HuH-7 (cell line): ENCODE results near the gene KLC4.

Experiments
- DNase-seq: peaks from one replicate; pipeline ENCODE4 v3.0.0; 2011; ENCODE audit warnings: low spot score

The KLC4 gene

DNA sequence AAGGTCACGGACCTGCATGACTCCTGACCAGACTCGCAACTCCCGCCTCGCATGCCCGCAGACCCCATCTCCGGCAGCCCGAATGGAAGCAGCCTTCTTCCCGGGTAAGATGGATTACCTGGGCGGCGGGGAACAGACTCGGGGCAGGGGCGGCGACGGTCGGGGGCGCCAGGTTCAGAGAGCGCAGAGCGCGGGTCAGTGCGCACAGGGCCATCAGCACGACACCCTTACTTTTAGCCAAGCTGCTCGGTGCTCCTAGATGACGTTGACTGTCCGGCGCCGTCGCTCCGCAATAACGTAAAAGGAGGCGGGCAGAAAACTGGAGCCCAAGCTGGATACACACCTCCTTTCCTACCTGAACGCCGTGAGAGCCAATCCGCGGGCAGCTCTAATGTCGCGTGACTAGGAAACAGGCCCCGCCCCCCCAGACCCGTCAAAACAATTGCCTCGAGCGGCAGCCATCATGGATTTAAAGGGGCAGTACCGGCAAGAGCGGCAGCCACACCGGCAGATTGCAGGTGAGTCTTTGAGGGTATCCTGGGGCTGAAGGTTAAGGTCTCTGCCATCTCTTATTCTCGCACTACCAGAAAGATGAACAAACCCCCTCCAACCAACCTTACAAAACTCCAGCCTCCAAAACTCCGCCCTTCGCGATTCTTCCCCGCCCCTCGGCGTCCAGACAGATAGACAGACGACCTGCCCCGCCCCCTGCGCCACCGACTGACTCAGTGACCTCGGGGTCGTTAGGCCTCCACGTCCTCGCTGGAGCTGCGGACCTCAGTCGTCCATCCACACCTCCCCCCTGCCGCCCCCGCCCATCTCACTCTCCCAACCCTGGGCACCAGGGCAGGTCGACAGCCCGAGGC, at the start of gene KLC4, which contains the start of gene MRPL2:
KLC4 (plus strand) TSS at position 464 of the 866 bp plus-strand sequence. CDS start 1,705 bp downstream, outside the sequence.
MRPL2 (minus strand) TSS at position 267 of the 866 bp plus-strand sequence; CDS start at position 214, 53 bp downstream.
- DNase-seq = peak; percentile 97

DNA sequence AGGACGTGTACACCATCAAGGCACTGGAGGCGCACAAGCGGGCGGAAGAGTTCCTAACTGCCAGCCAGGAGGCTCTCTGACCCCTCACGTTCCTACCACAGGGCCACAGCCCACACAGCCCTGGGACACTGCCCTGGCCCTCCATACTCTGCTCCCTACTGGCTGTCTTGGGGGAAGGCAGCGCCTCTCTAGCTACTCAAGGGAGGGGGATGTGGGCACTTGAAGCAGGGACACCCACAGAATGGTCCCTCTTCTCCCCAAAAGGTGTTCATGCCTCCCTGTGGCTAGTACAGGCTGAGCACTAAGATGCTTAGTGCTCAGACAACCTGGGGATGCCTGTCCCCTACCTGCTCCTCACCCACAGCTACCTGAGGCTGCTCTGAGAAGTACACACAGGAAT, 48.2 kb upstream of the KLC4 start:
- DNase-seq = no peak

GRCh38 chr6:43012364-43012763, 47.1 kb upstream of the KLC4 start:
- DNase-seq = no peak

DNA sequence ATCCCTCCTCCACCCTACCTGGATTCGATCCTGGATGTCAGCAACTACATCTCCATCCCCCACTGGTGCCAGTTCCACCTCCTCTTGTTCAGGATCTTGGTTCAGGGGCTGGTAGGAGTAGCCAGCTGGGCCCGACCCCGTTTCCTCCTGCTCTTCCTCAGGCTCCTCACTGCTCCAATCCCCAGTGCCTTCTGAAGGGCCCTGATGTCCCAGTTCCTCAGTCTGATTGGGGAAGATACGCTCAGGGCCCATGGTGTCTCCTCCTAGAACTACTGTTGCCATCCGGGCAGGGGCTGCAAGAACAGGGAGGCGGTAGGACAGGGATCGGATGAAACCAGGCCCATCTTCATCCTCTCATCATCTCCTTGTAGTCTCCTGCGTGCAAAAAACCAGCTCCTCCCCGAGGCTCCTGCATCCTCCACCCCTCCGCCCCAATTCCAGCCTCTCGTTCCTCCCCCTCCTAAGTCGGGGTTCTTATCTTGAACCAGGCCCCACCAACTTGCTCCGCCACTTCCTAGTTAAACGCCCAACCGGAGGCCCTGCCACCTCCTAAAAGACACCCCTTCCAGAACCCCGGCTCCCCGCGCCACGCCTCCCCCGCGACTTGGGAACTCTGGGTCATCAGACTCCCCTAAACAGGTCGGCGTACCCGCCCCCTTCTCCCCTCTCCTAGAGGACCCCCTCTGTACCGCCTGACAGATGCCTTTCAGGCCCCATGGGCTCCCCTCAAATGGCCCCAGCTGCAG, 46.2 kb upstream of the KLC4 start:
- DNase-seq = no peak

- DNase-seq = peak; percentile 94
These were observed 45.5 kb upstream of the KLC4 start, which contains the start of the genes KLHDC3 and MEA1 for GRCh38 chr6:43013843-43014433. TSS of gene KLHDC3 (plus strand) at chr6:43014249. CDS start at chr6:43017193, 2,944 bp downstream. TSS of gene MEA1 (minus strand) at chr6:43013946. CDS start at chr6:43013813, 133 bp downstream.

- DNase-seq = no peak
These were observed 45.0 kb upstream of the KLC4 start for GRCh38 chr6:43014434-43014909.

DNA sequence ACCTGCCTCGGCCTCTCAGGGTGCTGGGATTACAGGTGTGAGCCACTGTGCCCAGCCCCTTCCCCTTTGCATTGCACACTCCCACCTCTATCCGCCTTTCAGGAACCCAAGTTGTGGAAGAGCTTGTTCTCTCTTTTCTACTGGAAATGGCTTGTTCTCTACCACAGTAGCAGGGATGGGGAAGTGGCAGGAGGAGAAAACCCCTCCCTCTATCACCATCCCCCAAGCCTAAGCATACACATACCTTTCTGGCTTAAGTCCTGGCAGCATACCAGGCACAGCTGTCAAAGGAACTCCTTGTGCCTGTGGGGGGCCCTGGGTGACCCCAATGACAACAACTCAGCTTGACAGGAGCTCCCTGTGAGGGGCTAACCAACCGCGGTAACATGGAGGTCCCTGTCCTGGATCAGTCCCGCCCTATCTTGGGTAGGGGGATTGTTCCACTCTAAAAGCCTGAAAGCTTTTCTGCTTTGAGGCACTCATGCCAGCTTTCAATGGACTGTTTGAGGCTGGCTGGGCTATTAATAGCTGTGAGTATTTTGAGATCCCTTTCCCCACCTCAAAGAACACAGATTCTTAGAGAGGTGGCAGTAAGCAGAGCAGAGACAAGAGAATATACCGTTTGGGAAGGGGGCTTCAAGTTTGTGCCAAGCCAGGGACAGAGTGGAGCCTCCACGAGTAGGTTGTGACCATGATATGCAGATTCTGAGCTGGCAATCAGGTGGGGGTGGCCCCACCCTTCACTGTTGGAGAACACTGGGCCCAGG, 43.1 kb upstream of the KLC4 start:
- DNase-seq = no peak

- no peak for DNase-seq
These were observed 42.5 kb upstream of the KLC4 start for GRCh38 chr6:43016943-43017334.

DNA sequence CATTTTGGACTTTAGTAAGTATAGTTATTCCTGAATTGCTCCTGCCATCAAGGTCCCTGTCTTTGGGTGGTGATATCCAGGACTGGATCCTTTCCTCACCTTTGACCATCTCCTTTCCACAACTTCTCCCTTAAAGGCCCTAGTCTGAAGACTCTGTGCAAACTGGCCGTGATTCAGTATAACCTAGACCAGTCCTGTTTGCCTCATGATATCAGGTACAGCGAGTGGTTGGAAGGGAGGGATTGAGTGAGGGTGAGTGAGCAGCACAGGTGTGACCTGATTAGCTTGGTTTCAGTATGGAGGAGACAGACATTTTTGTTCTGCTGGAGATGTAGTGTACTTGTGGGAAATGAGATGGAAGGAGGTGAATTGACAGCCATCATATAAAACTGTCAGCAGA, 40.3 kb upstream of the KLC4 start:
- no peak for DNase-seq

GRCh38 chr6:43020052-43020705, 39.3 kb upstream of the KLC4 start:
- no peak for DNase-seq

DNA sequence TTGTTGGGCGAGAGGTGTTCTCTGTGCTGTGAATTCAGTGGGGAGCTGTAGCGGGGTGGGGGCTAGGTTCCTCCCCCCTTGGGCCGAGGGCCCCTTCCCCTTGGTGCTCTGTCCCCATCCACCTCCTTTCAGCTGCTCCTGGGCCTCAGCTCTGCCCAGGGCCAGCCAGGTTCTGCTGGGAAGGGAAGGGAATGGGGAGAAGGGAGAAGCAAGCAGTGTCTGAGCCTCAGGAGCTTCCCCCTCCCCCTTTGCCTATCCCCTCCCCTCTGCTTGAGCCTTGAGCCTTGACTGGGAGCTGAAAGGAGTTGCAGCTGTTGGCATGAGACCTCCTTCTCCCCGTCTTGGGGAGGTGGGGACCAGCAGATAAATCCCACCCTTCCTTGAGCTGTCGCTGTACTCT, 38.6 kb upstream of the KLC4 start:
- no peak for DNase-seq

GRCh38 chr6:43021270-43022047, 38.0 kb upstream of the KLC4 start, which contains the start of gene RRP36:
TSS of gene RRP36 (plus strand) at chr6:43021623. CDS start at chr6:43021655, 32 bp downstream.
- DNase-seq = peak; percentile 80

DNA sequence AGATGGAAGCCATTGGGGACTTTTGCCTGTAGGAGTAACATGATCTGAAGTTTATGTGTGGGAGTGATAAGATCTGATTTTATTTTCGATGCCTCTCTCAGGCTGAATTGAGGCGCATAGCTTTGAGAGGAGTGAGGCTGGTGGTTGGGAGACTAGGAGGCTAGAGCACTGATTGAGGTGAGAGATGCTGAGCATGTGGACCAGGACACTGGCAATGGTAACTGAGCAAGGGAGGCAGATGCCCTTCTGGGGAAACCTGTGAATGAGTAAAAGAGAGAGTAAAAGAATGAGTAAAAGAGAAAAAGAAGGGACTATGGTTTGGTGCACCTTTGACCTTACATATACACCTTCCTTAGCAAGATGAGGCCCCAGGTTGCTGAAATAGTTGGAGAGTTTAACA, 35.0 kb upstream of the KLC4 start:
- DNase-seq = no peak

- no peak for DNase-seq
These were observed 33.1 kb upstream of the KLC4 start for GRCh38 chr6:43026365-43026764.

- DNase-seq = no peak
These were observed 30.3 kb upstream of the KLC4 start for GRCh38 chr6:43029120-43029519.

GRCh38 chr6:43032326-43032725, 27.1 kb upstream of the KLC4 start:
- no peak for DNase-seq

DNA sequence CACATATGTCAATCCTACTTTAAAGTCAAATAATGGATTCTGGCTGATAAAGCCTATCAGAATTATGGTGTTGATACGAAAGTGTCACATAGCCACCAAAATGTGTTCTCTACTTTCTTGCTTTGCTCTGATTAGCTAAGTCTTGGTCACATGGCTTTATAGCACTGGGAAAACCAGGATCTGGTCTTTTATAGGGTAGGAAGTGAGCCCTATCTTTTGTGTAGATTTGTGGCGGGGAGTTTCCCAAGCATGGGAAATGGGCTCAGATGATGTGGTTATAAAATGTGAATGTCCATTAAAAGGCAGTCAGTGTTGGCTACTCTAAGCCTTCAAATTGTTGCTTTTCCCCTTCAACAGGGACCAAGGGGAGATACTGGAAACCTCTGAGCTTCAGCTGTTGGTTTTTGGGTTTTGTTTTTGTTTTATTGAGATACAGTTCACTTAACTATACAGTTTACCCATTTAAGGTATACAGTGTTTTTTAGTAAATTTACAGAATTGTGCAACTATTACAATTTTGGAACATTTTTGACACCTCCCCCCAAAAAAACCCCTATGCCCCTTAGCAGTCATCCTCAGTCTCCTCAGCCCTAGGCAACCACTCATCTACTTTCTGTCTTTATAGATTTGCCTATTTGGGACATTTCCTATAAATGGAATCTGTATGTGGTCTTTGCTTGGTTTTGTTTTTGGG, 25.8 kb upstream of the KLC4 start:
- DNase-seq = no peak

- DNase-seq = no peak
These were observed 25.3 kb upstream of the KLC4 start for GRCh38 chr6:43034190-43034525.

DNA sequence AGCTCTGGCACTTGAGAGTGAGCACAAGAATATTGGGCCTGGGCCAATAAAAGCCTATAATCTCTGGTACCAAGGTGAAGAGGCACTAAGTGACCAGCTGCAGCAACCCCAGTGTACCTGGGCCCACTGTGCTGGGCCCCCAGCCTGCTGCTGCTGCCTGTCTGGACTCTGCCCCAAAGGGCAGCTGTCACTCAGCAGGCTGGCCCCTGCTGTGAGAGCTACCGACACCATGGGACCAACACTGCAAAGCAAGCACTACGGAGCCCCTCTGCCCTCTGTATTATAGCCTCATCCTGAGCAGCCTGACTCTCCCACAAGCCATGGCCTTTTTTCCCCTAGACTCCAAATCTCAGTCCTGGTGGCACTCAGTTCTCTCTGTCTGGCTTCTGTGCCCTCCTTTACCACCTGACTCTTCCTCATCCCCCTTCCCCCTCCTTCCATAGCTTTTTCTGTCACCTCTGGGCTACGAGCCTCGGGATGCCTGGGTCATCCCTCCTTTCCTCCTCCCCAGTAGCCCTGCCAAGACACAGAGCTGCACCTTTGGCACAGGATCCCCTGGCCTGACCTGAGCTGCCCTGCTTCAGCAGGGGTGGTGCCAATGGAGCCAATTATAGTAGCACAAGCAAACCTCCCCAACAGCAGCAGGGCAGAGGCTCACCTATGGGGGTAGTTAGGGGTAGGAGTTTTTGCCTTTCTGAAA, 23.8 kb upstream of the KLC4 start:
- no peak for DNase-seq
